Eye (tissue), 1 donor: ENCODE data around the gene NPEPPS.
"Not testable (repeated sequence)": the region's sequence is repeated elsewhere in the genome, so short reads cannot be mapped to it uniquely, and the experiment has no call there.

ENCODE experiments used
- DNase-seq: peaks from one replicate; pipeline ENCODE4 v3.0.0-alpha.2; 2015

NPEPPS gene

GRCh38 chr17:47530557-47531232 lies at the start of gene NPEPPS:
Gene NPEPPS (plus strand): TSS chr17:47531108. CDS start chr17:47531301, 193 bp downstream.
- peak; percentile 95 for DNase-seq

- DNase-seq = peak; percentile 23
These were observed 39.1 kb upstream of the NPEPPS start for GRCh38 chr17:47491841-47492212.

- not testable (repeated sequence) for DNase-seq
These were observed 31.8 kb upstream of the NPEPPS start for GRCh38 chr17:47499074-47499473.

- DNase-seq = not testable (repeated sequence)
These were observed 31.4 kb upstream of the NPEPPS start for GRCh38 chr17:47499494-47499893.

GRCh38 chr17:47500620-47501019 lies 30.3 kb upstream of the NPEPPS start:
- peak; percentile 15 for DNase-seq

GRCh38 chr17:47502122-47502731 lies 28.7 kb upstream of the NPEPPS start:
- peak; percentile 18 for DNase-seq

- peak; percentile 5 for DNase-seq
These were observed 28.0 kb upstream of the NPEPPS start for GRCh38 chr17:47502776-47503455.

- not testable (repeated sequence) for DNase-seq
These were observed 19.2 kb upstream of the NPEPPS start for GRCh38 chr17:47511701-47512146.

- DNase-seq = not testable (repeated sequence)
These were observed 17.6 kb upstream of the NPEPPS start for GRCh38 chr17:47513301-47513700.

GRCh38 chr17:47518880-47519279 lies 12.0 kb upstream of the NPEPPS start:
- DNase-seq = not testable (repeated sequence)

- DNase-seq = not testable (repeated sequence)
These were observed 11.5 kb upstream of the NPEPPS start for GRCh38 chr17:47519365-47519764.

- DNase-seq = not testable (repeated sequence)
These were observed 10.6 kb upstream of the NPEPPS start for GRCh38 chr17:47520279-47520678.

- not testable (repeated sequence) for DNase-seq
These were observed 9.5 kb upstream of the NPEPPS start for GRCh38 chr17:47521434-47521833.

- DNase-seq = not testable (repeated sequence)
These were observed 8.6 kb upstream of the NPEPPS start for GRCh38 chr17:47522341-47522740.

GRCh38 chr17:47531233-47531820 lies 419 bp downstream of the NPEPPS start:
- peak; percentile 28 for DNase-seq

GRCh38 chr17:47539085-47539484 lies 8.2 kb downstream of the NPEPPS start:
- not testable (repeated sequence) for DNase-seq

GRCh38 chr17:47541676-47542075 lies 10.8 kb downstream of the NPEPPS start:
- DNase-seq = not testable (repeated sequence)

- DNase-seq = not testable (repeated sequence)
These were observed 13.4 kb downstream of the NPEPPS start for GRCh38 chr17:47544327-47544726.

GRCh38 chr17:47554733-47555132 lies 23.8 kb downstream of the NPEPPS start:
- DNase-seq = not testable (repeated sequence)

GRCh38 chr17:47556108-47556507 lies 25.2 kb downstream of the NPEPPS start:
- DNase-seq = not testable (repeated sequence)

GRCh38 chr17:47560517-47561043 lies 29.7 kb downstream of the NPEPPS start:
- DNase-seq = not testable (repeated sequence)

- not testable (repeated sequence) for DNase-seq
These were observed 30.9 kb downstream of the NPEPPS start for GRCh38 chr17:47561698-47562405.

- DNase-seq = not testable (repeated sequence)
These were observed 31.4 kb downstream of the NPEPPS start for GRCh38 chr17:47562406-47562705.
